PC-9 (cell line): ENCODE results near the gene DRD2.

Experiments used
- EZH2 ChIP-seq: fragments of 200-600 bp; sonication (generic); IDR thresholded peaks from 2 replicates; pipeline ENCODE4 v1.8.0; 2017; ENCODE audit warnings: antibody characterized with exemption, low read depth
- TF ChIP-seq, protein P1 (sequence below): fragments of 200-600 bp; sonication (generic); conservative IDR thresholded peaks from 2 replicates; pipeline ENCODE4 v1.6.1; 2017; ENCODE audit warnings: mixed run types, antibody characterized with exemption, mild to moderate bottlenecking, moderate library complexity

DNA sequence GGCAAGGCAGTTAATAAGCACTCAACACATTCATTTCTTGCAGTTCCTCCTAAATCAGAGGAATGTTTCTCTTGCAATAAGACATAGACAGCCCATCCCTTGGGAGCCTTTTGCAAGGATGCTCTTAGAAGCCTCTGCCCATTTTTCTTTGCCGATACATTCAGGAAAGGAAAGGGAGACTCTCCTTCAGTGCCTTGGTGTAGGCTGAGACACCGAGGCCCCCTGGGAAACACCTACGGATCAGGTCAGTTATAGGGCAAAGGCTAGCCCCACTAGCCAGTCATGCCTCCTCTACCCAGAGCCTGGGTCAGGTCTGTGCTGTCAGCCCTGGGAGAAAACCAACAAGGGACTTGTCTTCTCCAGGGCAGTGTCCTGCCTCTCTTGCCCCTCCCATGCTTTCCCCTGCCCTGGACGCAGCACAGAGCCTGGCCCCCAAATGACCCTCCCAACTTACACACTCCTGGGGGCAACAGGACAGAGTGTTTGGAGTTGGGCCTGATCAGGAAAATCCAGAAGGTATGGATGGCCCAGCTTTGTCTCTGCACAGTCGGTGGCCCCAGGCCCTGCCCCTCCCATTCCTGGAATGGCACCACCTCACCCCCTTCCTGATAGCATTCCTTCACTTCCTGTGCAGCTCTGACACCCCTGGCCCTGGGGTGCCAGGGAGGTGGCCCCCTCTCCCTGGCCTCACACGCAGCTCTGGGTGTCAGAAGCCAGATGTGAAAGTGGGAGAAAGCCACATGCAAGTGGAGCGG is 69.3 kb downstream of the DRD2 start:
- TF ChIP-seq EZH2, result no peak
- TF ChIP-seq, protein P1, sequence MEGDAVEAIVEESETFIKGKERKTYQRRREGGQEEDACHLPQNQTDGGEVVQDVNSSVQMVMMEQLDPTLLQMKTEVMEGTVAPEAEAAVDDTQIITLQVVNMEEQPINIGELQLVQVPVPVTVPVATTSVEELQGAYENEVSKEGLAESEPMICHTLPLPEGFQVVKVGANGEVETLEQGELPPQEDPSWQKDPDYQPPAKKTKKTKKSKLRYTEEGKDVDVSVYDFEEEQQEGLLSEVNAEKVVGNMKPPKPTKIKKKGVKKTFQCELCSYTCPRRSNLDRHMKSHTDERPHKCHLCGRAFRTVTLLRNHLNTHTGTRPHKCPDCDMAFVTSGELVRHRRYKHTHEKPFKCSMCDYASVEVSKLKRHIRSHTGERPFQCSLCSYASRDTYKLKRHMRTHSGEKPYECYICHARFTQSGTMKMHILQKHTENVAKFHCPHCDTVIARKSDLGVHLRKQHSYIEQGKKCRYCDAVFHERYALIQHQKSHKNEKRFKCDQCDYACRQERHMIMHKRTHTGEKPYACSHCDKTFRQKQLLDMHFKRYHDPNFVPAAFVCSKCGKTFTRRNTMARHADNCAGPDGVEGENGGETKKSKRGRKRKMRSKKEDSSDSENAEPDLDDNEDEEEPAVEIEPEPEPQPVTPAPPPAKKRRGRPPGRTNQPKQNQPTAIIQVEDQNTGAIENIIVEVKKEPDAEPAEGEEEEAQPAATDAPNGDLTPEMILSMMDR, result no peak
